Skeletal muscle cell (primary cell): Measurements from ENCODE around the gene HNRNPAB.

Experiments used
- DNase-seq: peaks from one replicate; pipeline ENCODE4 v3.0.0-alpha.2; 2010; ENCODE audit warnings: low read depth
- H3K4me3 ChIP-seq: 2 replicates; pipeline ENCODE4 v1.5.1; 2011; ENCODE audit warnings: low read depth, mild to moderate bottlenecking, control low read depth, low read length, moderate library complexity

Gene HNRNPAB

DNA sequence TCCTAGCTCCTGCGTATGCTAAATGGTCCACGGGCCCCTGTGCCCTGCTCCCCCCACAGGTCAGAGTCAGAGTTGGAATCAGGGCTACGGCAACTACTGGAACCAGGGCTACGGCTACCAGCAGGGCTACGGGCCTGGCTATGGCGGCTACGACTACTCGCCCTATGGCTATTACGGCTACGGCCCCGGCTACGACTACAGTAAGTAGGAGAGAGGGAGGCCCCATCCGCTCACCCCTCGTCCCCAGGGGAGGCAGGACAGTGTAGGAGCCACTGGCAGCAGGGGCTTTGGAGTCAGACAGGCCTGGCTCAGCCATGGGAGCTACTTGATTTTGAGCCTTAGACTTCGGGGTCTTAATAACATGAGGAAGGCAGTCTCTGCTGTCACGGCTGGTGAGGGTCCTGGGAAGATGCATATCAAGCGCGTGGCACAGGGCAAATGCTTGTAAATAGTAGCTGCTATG, 5.8 kb downstream of the HNRNPAB start:
- no peak for DNase-seq
- no peak overlapping the region for H3K4me3 ChIP-seq

GRCh38 chr5:178210686-178211085, 6.4 kb downstream of the HNRNPAB start:
- no peak for DNase-seq

DNA sequence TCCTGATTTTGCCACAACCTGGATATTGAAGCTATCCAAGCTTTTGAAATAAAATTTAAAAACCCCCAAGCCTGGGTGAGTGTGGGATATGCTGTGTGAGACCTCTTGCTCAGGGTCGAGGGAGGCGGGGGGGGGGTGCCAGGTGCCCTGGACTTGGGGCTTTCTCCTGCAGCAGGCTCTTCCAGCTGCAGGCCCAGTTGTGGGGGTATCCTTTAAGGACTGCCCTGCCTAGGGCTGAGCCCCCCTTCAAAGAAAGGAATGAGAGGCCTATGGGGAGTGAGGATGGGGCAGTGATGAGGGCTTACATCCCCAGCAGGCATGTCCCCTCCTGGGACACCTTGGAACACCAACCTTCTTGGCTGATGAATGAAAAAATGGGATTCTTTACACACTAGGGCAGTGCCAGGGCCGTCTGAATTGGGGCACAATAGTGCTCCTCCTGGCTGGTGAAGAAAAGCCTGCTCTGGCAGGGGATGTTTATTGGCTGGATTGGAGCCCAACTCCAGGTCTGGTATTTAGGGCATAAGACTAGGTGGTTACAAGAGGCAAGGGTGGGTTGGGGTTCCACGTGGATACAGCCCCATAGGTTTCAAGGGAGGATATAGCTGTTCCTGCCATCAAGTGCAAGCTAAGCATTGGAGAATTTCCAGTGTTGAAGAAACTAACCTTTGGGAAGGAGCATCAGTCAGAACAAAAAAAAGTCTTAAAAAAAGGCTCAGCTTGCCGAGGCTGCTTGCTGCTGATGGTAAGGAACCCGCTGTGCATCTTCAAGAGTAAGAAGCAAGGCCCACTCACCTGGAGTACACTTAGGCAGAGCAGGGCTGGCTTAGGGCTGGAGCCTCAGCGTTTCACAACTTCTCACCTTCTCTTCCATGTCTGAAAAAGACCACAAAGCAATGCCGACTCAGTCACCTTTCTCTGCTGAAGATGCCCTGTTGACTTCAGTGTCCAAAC, 7.0 kb downstream of the HNRNPAB start:
- no peak overlapping the region for H3K4me3 ChIP-seq
- no peak for DNase-seq

More at GRCh38 chr5:178210686-178211085, 6.4 kb downstream of the HNRNPAB start:
- no peak overlapping the region for H3K4me3 ChIP-seq

- no peak overlapping the region for H3K4me3 ChIP-seq
- DNase-seq: no peak
Observed at GRCh38 chr5:178212241-178213002, 8.1 kb downstream of the HNRNPAB start.

DNA sequence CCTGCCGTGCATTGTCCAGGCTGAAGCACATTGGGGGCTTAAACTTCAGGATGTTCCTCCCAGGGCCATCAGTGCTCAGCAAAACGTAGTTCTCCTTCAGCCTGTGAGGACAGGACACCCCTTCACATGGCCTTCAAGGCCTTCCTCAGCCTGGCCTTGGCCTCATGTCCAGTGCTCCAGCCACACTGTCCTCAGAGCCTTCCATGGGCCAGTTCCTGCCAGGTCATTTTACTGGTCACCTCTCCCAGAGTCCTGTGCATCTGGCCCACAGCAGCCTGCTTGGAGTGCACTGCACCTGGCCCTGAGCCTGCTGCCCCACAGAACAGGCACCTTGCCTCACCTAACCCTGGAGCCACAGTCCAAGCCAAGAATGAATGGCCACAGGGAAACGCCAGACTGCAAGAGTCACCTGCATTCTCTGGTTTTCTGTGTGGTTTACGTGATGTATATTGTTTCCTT, 8.7 kb downstream of the HNRNPAB start:
- H3K4me3 ChIP-seq: no peak overlapping the region
- DNase-seq: no peak

DNA sequence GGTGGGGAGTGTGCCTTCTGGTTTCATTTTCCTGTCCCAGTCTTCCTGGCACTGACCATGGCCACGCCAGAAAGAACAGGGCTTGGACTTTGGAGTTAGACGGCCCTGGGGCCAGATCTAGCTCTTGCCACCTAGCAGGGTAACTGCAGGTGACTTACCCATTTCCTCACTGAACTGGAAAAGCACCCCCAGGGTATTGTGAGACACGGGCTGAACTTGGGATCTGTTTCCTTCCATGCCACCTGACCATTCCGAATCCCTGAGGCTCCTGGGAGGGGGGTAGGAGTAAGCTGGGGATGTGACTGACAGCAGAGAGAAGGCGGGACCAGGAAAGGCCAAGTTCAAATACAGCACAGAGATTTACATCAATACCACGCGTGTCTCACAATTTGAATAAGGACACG, 9.4 kb downstream of the HNRNPAB start:
- DNase-seq: no peak
- no peak overlapping the region for H3K4me3 ChIP-seq

DNA sequence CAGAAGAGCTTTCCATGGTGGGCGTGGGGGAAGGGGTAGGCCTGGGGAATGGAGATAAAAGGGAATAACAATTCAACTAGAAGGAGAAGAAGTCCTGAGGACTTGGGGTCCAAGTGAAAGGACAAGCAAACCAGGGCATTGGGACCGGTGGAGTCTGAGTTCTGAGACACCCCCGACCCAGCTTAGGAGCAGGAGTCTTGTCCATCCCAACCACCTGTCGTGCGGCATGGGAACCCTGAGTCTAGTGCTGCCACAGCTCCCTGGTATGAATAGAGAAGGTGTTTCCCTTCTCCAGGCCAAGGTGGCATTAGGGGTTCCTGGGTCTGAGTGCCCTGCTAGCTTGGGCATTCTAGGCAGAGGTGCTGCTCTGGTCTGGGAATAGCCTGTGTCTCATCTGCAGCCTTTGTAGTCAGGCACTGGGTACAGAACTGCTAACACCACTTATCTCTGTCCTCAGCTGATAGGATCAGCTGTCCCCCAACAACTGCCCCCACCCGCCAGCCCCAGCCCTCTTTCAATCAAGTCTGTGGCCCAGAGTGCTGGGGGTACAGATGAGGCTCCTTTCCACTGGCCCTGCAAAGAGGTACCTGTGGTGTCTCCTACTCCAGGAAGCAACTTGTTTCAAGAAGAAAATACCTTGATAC, 9.9 kb downstream of the HNRNPAB start:
- H3K4me3 ChIP-seq: no peak overlapping the region
- DNase-seq: no peak

DNA sequence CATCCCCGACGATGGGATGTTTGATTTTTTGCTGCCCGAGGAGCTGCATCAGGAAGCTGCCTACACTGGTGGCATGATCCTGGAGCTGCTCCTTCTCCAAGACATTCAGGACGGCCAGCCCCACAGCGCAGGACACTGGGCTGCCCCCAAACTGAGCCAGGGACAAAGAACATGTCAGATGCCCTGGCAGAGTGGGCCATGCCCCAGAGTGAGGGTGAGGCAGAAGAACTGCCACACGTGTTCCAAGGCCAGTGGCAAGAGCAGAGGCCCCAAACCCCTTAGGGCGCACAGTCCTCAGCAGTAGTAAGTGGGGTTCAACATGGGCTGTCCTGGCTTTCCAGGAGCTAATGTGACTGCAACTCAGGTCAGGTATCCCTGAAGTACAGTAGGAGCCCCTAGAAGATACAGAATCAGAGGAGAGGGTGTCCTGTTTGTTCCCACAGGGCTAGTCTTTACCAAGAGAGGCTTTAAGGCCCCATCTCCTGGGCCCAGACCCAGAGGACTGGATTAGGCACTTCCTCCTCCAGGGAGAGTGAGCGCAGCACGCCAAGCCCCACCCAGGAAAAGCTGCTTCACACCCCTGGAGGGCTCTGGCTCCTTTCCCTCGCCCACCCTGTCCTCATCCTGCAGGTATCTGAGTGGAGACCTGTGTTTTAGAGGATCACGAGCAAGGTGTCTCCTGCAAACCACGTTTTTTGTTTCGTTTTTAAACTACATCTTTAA, 11.1 kb downstream of the HNRNPAB start:
- H3K4me3 ChIP-seq: no peak overlapping the region
- no peak for DNase-seq

GRCh38 chr5:178216088-178216534, 11.8 kb downstream of the HNRNPAB start:
- DNase-seq: no peak
- no peak overlapping the region for H3K4me3 ChIP-seq

GRCh38 chr5:178216779-178217178, 12.4 kb downstream of the HNRNPAB start:
- H3K4me3 ChIP-seq: no peak overlapping the region
- no peak for DNase-seq

DNA sequence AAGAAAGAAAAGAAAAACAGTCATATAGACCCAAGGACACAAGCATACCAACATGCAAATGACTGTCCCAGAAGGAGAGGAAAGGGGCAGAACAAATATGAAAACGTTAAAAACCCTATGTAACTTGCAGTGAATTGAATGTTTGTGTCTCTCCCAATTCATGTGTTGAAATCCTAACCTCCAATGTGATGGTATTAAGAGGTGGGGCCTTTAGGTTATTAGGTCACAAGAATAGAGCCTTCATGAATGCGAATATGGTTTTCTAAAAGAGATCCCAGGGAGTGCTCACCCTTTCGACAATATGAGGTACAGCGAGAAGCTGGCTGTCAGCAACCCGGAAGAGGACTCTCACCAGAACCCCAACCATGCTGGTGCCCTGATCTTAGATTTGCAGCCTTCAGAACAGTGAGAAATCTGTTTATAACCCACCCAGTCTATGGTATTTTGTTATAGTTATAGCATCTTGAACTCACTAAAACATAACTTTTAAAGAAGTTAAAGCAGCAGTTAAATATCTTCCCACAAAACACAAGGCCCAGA, 14.0 kb downstream of the HNRNPAB start:
- no peak overlapping the region for H3K4me3 ChIP-seq
- DNase-seq: no peak

- no peak overlapping the region for H3K4me3 ChIP-seq
- no peak for DNase-seq
Observed at GRCh38 chr5:178218827-178219226, 14.5 kb downstream of the HNRNPAB start.

- no peak for DNase-seq
Observed at GRCh38 chr5:178221282-178221681, 16.9 kb downstream of the HNRNPAB start.

GRCh38 chr5:178221853-178222252, 17.5 kb downstream of the HNRNPAB start:
- no peak for DNase-seq
- no peak overlapping the region for H3K4me3 ChIP-seq

More at GRCh38 chr5:178221282-178221681, 16.9 kb downstream of the HNRNPAB start:
- no peak overlapping the region for H3K4me3 ChIP-seq

- H3K4me3 ChIP-seq: no peak overlapping the region
- no peak for DNase-seq
Observed at GRCh38 chr5:178222292-178222691, 18.0 kb downstream of the HNRNPAB start.

- no peak overlapping the region for H3K4me3 ChIP-seq
- DNase-seq: no peak
Observed at GRCh38 chr5:178223196-178223773, 19.0 kb downstream of the HNRNPAB start.

- no peak overlapping the region for H3K4me3 ChIP-seq
- DNase-seq: no peak
Observed at GRCh38 chr5:178223828-178224335, 19.5 kb downstream of the HNRNPAB start.

- no peak overlapping the region for H3K4me3 ChIP-seq
- no peak for DNase-seq
Observed at GRCh38 chr5:178224403-178224802, 20.1 kb downstream of the HNRNPAB start.
